H9 (cell line): ENCODE results near the gene ANKDD1B. TPM values are rescaled to one million over a fixed set of nuclear protein-coding genes. Genes with fewer than 3 reads are reported as not detected.

Experiments
- DNase-seq: peaks from one replicate; pipeline ENCODE4 v3.0.0-alpha.2; 2017
- H2AFZ ChIP-seq: one replicate; pipeline ENCODE4 v1.6.1; 2013; ENCODE audit warnings: mild to moderate bottlenecking, low read length, control low read depth, moderate library complexity
- H2AK5ac ChIP-seq: 2 replicates; pipeline ENCODE4 v1.6.1; 2013; ENCODE audit warnings: low read length, control low read depth, mixed read lengths; ENCODE audit not compliant: insufficient read length
- H2BK120ac ChIP-seq: one replicate; pipeline ENCODE4 v1.6.1; 2013; ENCODE audit warnings: low read depth, mild to moderate bottlenecking, low read length, control low read depth, inconsistent platforms; ENCODE audit not compliant: poor library complexity, severe bottlenecking
- H2BK12ac ChIP-seq: 2 replicates; pipeline ENCODE4 v1.6.1; 2013; ENCODE audit warnings: low read length, control low read depth, mixed read lengths, low read depth; ENCODE audit not compliant: insufficient read length
- H2BK15ac ChIP-seq: 2 replicates; pipeline ENCODE4 v1.6.1; 2013; ENCODE audit warnings: low read depth, low read length, control low read depth
- H2BK20ac ChIP-seq: one replicate; pipeline ENCODE4 v1.6.1; 2013; ENCODE audit warnings: low read depth, mild to moderate bottlenecking, low read length, control low read depth, inconsistent platforms; ENCODE audit not compliant: poor library complexity, severe bottlenecking
- H2BK5ac ChIP-seq: 2 replicates; pipeline ENCODE4 v1.6.1; 2013; ENCODE audit warnings: low read length, control low read depth, mixed read lengths; ENCODE audit not compliant: insufficient read length
- H3K14ac ChIP-seq: 2 replicates; pipeline ENCODE4 v1.6.1; 2013; ENCODE audit warnings: low read length, control low read depth; ENCODE audit not compliant: insufficient read depth
- H3K18ac ChIP-seq: 2 replicates; pipeline ENCODE4 v1.6.1; 2013; ENCODE audit warnings: low read depth, mild to moderate bottlenecking, mixed read lengths, low read length, control low read depth; ENCODE audit not compliant: insufficient read length
- H3K23ac ChIP-seq: 2 replicates; pipeline ENCODE4 v1.6.1; 2013; ENCODE audit warnings: low read length, control low read depth, mixed read lengths, low read depth; ENCODE audit not compliant: insufficient read length
- H3K23me2 ChIP-seq: 2 replicates; pipeline ENCODE4 v1.6.1; 2013; ENCODE audit warnings: low read depth, mild to moderate bottlenecking, mixed read lengths, low read length, control low read depth; ENCODE audit not compliant: insufficient read length, poor library complexity, severe bottlenecking
- H3K27ac ChIP-seq: 2 replicates; pipeline ENCODE4 v1.5.1; 2013; ENCODE audit warnings: low read length, control low read depth, mixed read lengths, low read depth; ENCODE audit not compliant: insufficient read length
- H3K27me3 ChIP-seq: 2 replicates; pipeline ENCODE4 v1.6.1; 2013; ENCODE audit warnings: low read length, control low read depth, inconsistent platforms; ENCODE audit not compliant: insufficient read depth
- H3K4ac ChIP-seq: 2 replicates; pipeline ENCODE4 v1.6.1; 2013; ENCODE audit warnings: low read depth, mild to moderate bottlenecking, control low read depth, inconsistent platforms, low read length, moderate library complexity
- H3K4me1 ChIP-seq: 2 replicates; pipeline ENCODE4 v1.6.1; 2013; ENCODE audit warnings: low read length, control low read depth, inconsistent platforms; ENCODE audit not compliant: insufficient read depth
- H3K4me2 ChIP-seq: 2 replicates; pipeline ENCODE4 v1.6.1; 2013; ENCODE audit warnings: low read length, control low read depth, mixed read lengths; ENCODE audit not compliant: insufficient read length, insufficient read depth
- H3K56ac ChIP-seq: 2 replicates; pipeline ENCODE4 v1.6.1; 2013; ENCODE audit warnings: low read depth, mild to moderate bottlenecking, mixed read lengths, low read length, control low read depth; ENCODE audit not compliant: insufficient read length
- H3K79me1 ChIP-seq: 2 replicates; pipeline ENCODE4 v1.6.1; 2013; ENCODE audit warnings: low read depth, mild to moderate bottlenecking, moderate library complexity, low read length, control low read depth, inconsistent platforms; ENCODE audit not compliant: insufficient read depth, poor library complexity, severe bottlenecking
- H3K79me2 ChIP-seq: 2 replicates; pipeline ENCODE4 v1.6.1; 2013; ENCODE audit warnings: low read length, control low read depth, inconsistent platforms; ENCODE audit not compliant: insufficient read depth
- H3K9ac ChIP-seq: 2 replicates; pipeline ENCODE4 v1.6.1; 2013; ENCODE audit warnings: low read length, control low read depth, mixed read lengths; ENCODE audit not compliant: insufficient read length; ENCODE audit errors: extremely low read depth
- H3K9me3 ChIP-seq: one replicate; pipeline ENCODE4 v1.6.1; 2013; ENCODE audit warnings: low read depth, low read length, inconsistent platforms; ENCODE audit not compliant: control insufficient read depth
- H3T11ph ChIP-seq: one replicate; pipeline ENCODE4 v1.6.1; 2013; ENCODE audit warnings: mild to moderate bottlenecking, low read length, control low read depth, inconsistent platforms
- H4K20me1 ChIP-seq: one replicate; pipeline ENCODE4 v1.6.1; 2013; ENCODE audit not compliant: control insufficient read depth, insufficient read length, insufficient read depth
- H4K5ac ChIP-seq: 2 replicates; pipeline ENCODE4 v1.6.1; 2013; ENCODE audit warnings: low read depth, mild to moderate bottlenecking, mixed read lengths, low read length, control low read depth; ENCODE audit not compliant: insufficient read length
- H4K8ac ChIP-seq: replicated peaks from 2 replicates; pipeline ENCODE4 v1.6.1; 2013; ENCODE audit warnings: low read length, control low read depth, mixed read lengths, low read depth; ENCODE audit not compliant: insufficient read length
- H4K91ac ChIP-seq: 2 replicates; pipeline ENCODE4 v1.6.1; 2013; ENCODE audit warnings: low read depth, mild to moderate bottlenecking, moderate library complexity, mixed read lengths, low read length, control low read depth; ENCODE audit not compliant: insufficient read length
- H3K27ac Mint-ChIP-seq, 3 experiments: 2 replicates in 2 of 3; 3 replicates in 1 of 3; pipeline ENCODE4 v1.8.0; 2020 to 2021; ENCODE audit warnings: mixed read lengths in 3 of 3, mild to moderate bottlenecking in 1 of 3, moderate library complexity in 1 of 3
- H3K27me3 Mint-ChIP-seq: 2 replicates; pipeline ENCODE4 v1.8.0; 2021; ENCODE audit warnings: low read depth, mild to moderate bottlenecking, moderate library complexity, mixed read lengths
- H3K36me3 Mint-ChIP-seq, 3 experiments: 2 replicates in 2 of 3; 3 replicates in 1 of 3; pipeline ENCODE4 v1.8.0; 2020 to 2021; ENCODE audit warnings: low read depth in 3 of 3, mixed read lengths in 3 of 3; ENCODE audit not compliant: insufficient read depth in 1 of 3
- H3K4me1 Mint-ChIP-seq, 2 experiments: 2 replicates each; pipeline ENCODE4 v1.8.0; 2020; ENCODE audit warnings: mixed read lengths in 2 of 2
- H3K4me3 Mint-ChIP-seq, 2 experiments: 2 replicates in 1 of 2; 3 replicates in 1 of 2; pipeline ENCODE4 v1.8.0; 2020 to 2021; ENCODE audit warnings: mild to moderate bottlenecking in 2 of 2, mixed read lengths in 2 of 2, moderate library complexity in 1 of 2
- H3K9me3 Mint-ChIP-seq, 2 experiments: 2 replicates in 1 of 2; 3 replicates in 1 of 2; pipeline ENCODE4 v1.8.0; 2020; ENCODE audit warnings: mild to moderate bottlenecking in 2 of 2, mixed read lengths in 2 of 2, moderate library complexity in 1 of 2
- whole genome bisulfite sequencing: extraction: QIAGEN DNeasy Blood & Tissue Kit; methylation state at CpG from one replicate; pipeline ENCODE4 v1.1.7; 2013; ENCODE audit warnings: missing lambda C conversion rate, low lambda C conversion rate, mixed read lengths; ENCODE audit not compliant: insufficient read length; ENCODE audit errors: extremely low coverage; 5-methylcytosine and 5-hydroxymethylcytosine counted together
- total RNA-seq: library from RNA; stranded (reverse); gene quantifications from 2 replicates; pipeline ENCODE4 v1.2.1, GENCODE V29; 2021
- TF ChIP-seq, protein P1 (sequence below): fragments of 200-600 bp; sonication (generic); conservative IDR thresholded peaks from 3 replicates; pipeline ENCODE4 v1.8.0; 2021; ENCODE audit warnings: antibody characterized with exemption, mild to moderate bottlenecking

Gene ANKDD1B
- total RNA-seq, 1 experiment from 2014 or later = 0.33 TPM

DNA sequence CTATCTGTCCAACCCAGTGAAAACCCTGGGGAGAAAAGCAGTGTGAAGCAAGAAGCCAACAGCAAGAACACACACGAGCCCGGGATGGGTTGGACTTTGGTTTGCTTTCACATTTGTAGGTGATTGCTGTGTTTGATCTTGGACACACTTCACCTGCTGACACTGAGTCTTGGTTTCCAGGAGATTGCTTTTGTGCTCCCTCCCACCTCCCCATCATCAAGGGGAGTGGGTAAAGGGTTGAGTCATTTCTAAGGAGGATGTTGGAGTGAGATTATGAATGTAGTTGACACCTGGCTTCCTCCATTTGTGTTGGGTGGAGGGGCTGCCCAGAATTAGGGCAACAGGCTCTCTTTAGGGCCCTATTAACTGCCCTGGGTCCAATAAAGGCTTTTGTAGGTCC, 37.5 kb downstream of the ANKDD1B start:
- Mint-ChIP-seq H3K36me3 (peaks cover 0 to 6% (median 4%) of the 10 kb centered on the region in 3 experiments; a peak in 2 of 7 replicates), H3K4me1 (no peaks in the 10 kb centered on the region), H3K9me3 (peaks cover 0 to 3% of the 10 kb centered on the region in 2 experiments; a peak in 2 of 5 replicates), H3K27me3 (no peaks in the 10 kb centered on the region), H3K4me3 (no peak overlapping the region), H3K27ac (no peak overlapping the region)
- H3K27me3 ChIP-seq = no peaks in the 10 kb centered on the region
- no peak overlapping the region for H4K91ac ChIP-seq
- H4K5ac ChIP-seq = no peak overlapping the region
- H2AFZ ChIP-seq = no peak overlapping the region
- no peak overlapping the region for H2AK5ac ChIP-seq
- DNase-seq = no peak
- no peak overlapping the region for H3K23ac ChIP-seq
- H3K4ac ChIP-seq = no peak overlapping the region
- no peak overlapping the region for H3K4me2 ChIP-seq
- no peak overlapping the region for H3K9ac ChIP-seq
- no peaks in the 10 kb centered on the region for H3K79me2 ChIP-seq
- no peak overlapping the region for H3K18ac ChIP-seq
- no peak overlapping the region for H3K14ac ChIP-seq
- no peak overlapping the region for H2BK120ac ChIP-seq
- no CpG with 5 or more reads among the region's 2 CpGs for WGBS
- H3K27ac ChIP-seq = no peak overlapping the region
- H2BK12ac ChIP-seq = no peak overlapping the region
- H3T11ph ChIP-seq = no peak overlapping the region
- no peak overlapping the region for H3K56ac ChIP-seq
- no peaks in the 10 kb centered on the region for H3K23me2 ChIP-seq
- H4K20me1 ChIP-seq = no peaks in the 10 kb centered on the region
- no peaks in the 10 kb centered on the region for H3K9me3 ChIP-seq
- H4K8ac ChIP-seq = no peak overlapping the region
- no peaks in the 10 kb centered on the region for H3K79me1 ChIP-seq
- no peak overlapping the region for H2BK5ac ChIP-seq
- no peak overlapping the region for H2BK15ac ChIP-seq
- no peaks in the 10 kb centered on the region for H3K4me1 ChIP-seq
- TF ChIP-seq, protein P1, sequence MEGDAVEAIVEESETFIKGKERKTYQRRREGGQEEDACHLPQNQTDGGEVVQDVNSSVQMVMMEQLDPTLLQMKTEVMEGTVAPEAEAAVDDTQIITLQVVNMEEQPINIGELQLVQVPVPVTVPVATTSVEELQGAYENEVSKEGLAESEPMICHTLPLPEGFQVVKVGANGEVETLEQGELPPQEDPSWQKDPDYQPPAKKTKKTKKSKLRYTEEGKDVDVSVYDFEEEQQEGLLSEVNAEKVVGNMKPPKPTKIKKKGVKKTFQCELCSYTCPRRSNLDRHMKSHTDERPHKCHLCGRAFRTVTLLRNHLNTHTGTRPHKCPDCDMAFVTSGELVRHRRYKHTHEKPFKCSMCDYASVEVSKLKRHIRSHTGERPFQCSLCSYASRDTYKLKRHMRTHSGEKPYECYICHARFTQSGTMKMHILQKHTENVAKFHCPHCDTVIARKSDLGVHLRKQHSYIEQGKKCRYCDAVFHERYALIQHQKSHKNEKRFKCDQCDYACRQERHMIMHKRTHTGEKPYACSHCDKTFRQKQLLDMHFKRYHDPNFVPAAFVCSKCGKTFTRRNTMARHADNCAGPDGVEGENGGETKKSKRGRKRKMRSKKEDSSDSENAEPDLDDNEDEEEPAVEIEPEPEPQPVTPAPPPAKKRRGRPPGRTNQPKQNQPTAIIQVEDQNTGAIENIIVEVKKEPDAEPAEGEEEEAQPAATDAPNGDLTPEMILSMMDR = no peak
- H2BK20ac ChIP-seq = no peak overlapping the region
